SK-N-SH (cell line): ENCODE results near the gene CMPK1. TPM values are rescaled to one million over a fixed set of nuclear protein-coding genes. Genes with fewer than 3 reads are reported as not detected.

Experiments used
- CTCF ChIA-PET: fragments of 300-600, 350-600 bp; formaldehyde crosslinking; extraction: SDS; loops from one replicate; lab custom pipeline; 2021; lab: Yijun Ruan, JAX
- POLR2A ChIA-PET: fragments of 350-600 bp; sonication (Branson Sonifier 250); formaldehyde crosslinking; extraction: SDS; loops from one replicate; lab custom pipeline; 2020; ENCODE audit warnings: antibody characterized with exemption, inconsistent platforms; lab: Yijun Ruan, JAX
- DNase-seq: peaks from one replicate; pipeline ENCODE4 v3.0.0; 2012
- H2AFZ ChIP-seq: fragments of 200-600 bp; sonication (generic); 2 replicates; pipeline ENCODE4 v1.8.1; 2016; ENCODE audit warnings: antibody characterized with exemption, mild to moderate bottlenecking, low read depth
- H3F3A ChIP-seq: fragments of 200-600 bp; sonication (generic); replicated peaks from 2 replicates; pipeline ENCODE3; 2016; ENCODE audit warnings: antibody characterized with exemption, mild to moderate bottlenecking; ENCODE audit not compliant: insufficient read depth
- H3K27ac ChIP-seq, 2 experiments: fragments of 200-500 bp in 1 of 2; fragments of 200-600 bp in 1 of 2; sonication (Bioruptor generic) in 1 of 2; sonication (generic), shearing (Covaris generic) in 1 of 2; 2 replicates each; pipeline versions ENCODE4 v1.5.1 to v1.6.1; 2014 to 2016; ENCODE audit warnings: low read depth in 2 of 2, inconsistent platforms in 1 of 2, low read length in 1 of 2, mild to moderate bottlenecking in 1 of 2, mixed read lengths in 1 of 2
- H3K27me3 ChIP-seq: fragments of 200-600 bp; sonication (generic), shearing (Covaris generic); 2 replicates; pipeline ENCODE4 v1.6.1; 2016; ENCODE audit warnings: mixed run types; ENCODE audit not compliant: insufficient read depth
- H3K36me3 ChIP-seq, 2 experiments: fragments of 200-500 bp in 1 of 2; fragments of 200-600 bp in 1 of 2; sonication (Bioruptor generic) in 1 of 2; sonication (generic) in 1 of 2; replicated peaks in 1 of 2; 2 replicates each; pipeline versions ENCODE3 to v1.5.1; 2014 to 2016; ENCODE audit warnings: low read length in 1 of 2, mild to moderate bottlenecking in 1 of 2; ENCODE audit not compliant: insufficient read depth in 2 of 2, control insufficient read depth in 1 of 2
- H3K4me1 ChIP-seq, 2 experiments: fragments of 200-500 bp in 1 of 2; fragments of 200-600 bp in 1 of 2; sonication (Bioruptor generic) in 1 of 2; sonication (generic), shearing (Covaris generic) in 1 of 2; 2 replicates each; pipeline versions ENCODE4 v1.5.1 to v1.6.1; 2014 to 2016; ENCODE audit warnings: low read depth in 1 of 2, low read length in 1 of 2, mixed run types in 1 of 2; ENCODE audit not compliant: insufficient read depth in 2 of 2, control insufficient read depth in 1 of 2
- H3K4me2 ChIP-seq: fragments of 200-600 bp; sonication (generic), shearing (Covaris generic); 2 replicates; pipeline ENCODE4 v1.6.1; 2017; ENCODE audit warnings: mixed run types
- H3K4me3 ChIP-seq, 2 experiments: fragments of 200-500 bp in 1 of 2; fragments of 200-600 bp in 1 of 2; sonication (Bioruptor generic) in 1 of 2; sonication (generic), shearing (Covaris generic) in 1 of 2; 2 replicates each; pipeline versions ENCODE4 v1.5.1 to v1.8.1; 2014 to 2016; ENCODE audit warnings: low read depth in 2 of 2, inconsistent platforms in 1 of 2, low read length in 1 of 2, mild to moderate bottlenecking in 1 of 2, mixed read lengths in 1 of 2, moderate library complexity in 1 of 2
- H3K79me2 ChIP-seq: fragments of 200-600 bp; sonication (generic); 2 replicates; pipeline ENCODE4 v1.8.1; 2017; ENCODE audit warnings: mild to moderate bottlenecking; ENCODE audit not compliant: insufficient read depth
- H3K9ac ChIP-seq: fragments of 200-600 bp; sonication (generic); 2 replicates; pipeline ENCODE4 v1.6.1; 2017; ENCODE audit warnings: mixed run types
- H3K9me2 ChIP-seq: fragments of 200-600 bp; sonication (generic); 2 replicates; pipeline ENCODE4 v1.6.1; 2017; ENCODE audit warnings: mixed run types
- H3K9me3 ChIP-seq: fragments of 200-600 bp; sonication (generic); 2 replicates; pipeline ENCODE4 v1.6.1; 2017; ENCODE audit warnings: mixed run types, mild to moderate bottlenecking, moderate library complexity
- H4K20me1 ChIP-seq: fragments of 200-600 bp; sonication (generic); 2 replicates; pipeline ENCODE4 v1.6.1; 2017; ENCODE audit warnings: mild to moderate bottlenecking, mixed run types; ENCODE audit not compliant: insufficient read depth
- EZH2phosphoT487 ChIP-seq: fragments of 200-600 bp; sonication (generic); IDR thresholded peaks from 2 replicates; pipeline ENCODE4 v1.6.1; 2017; ENCODE audit warnings: low read depth, mixed run types, mild to moderate bottlenecking, antibody characterized with exemption, moderate library complexity, borderline replicate concordance
- FOXM1 ChIP-seq: IDR thresholded peaks from 2 replicates; pipeline ENCODE4 v1.4.0; 2012; ENCODE audit warnings: low read depth, mild to moderate bottlenecking
- GABPA ChIP-seq: IDR thresholded peaks from 2 replicates; pipeline ENCODE4 v1.4.0; 2012; ENCODE audit warnings: low read depth, mild to moderate bottlenecking
- GATA2 ChIP-seq: sonication (generic); formaldehyde crosslinking; IDR thresholded peaks from 2 replicates; pipeline ENCODE4 v1.5.0; 2020; ENCODE audit warnings: mild to moderate bottlenecking, missing genetic modification reagents
- NRF1 ChIP-seq: IDR thresholded peaks from 2 replicates; pipeline ENCODE4 v1.6.1; 2012; ENCODE audit warnings: low read depth, mild to moderate bottlenecking, low read length
- RAD21 ChIP-seq: IDR thresholded peaks from 2 replicates; pipeline ENCODE4 v1.6.1; 2012; ENCODE audit warnings: mild to moderate bottlenecking, low read length
- RCOR1 ChIP-seq: fragments of 150-350 bp; IDR thresholded peaks from 2 replicates; pipeline ENCODE4 v1.6.1; 2017; ENCODE audit warnings: antibody characterized with exemption, low read length
- RFX5 ChIP-seq: IDR thresholded peaks from 2 replicates; pipeline ENCODE4 v1.6.1; 2012; ENCODE audit warnings: mild to moderate bottlenecking, improper control_type of control experiment, low read length
- RXRA ChIP-seq: IDR thresholded peaks from 2 replicates; pipeline ENCODE4 v1.4.0; 2012; ENCODE audit warnings: low read depth, mild to moderate bottlenecking, borderline replicate concordance
- TAF1 ChIP-seq: IDR thresholded peaks from 2 replicates; pipeline ENCODE4 v1.6.1; 2012; ENCODE audit warnings: low read depth, mild to moderate bottlenecking, low read length, moderate library complexity, borderline replicate concordance
- TCF12 ChIP-seq: IDR thresholded peaks from 2 replicates; pipeline ENCODE4 v1.4.0; 2012
- TEAD4 ChIP-seq: IDR thresholded peaks from 2 replicates; pipeline ENCODE4 v1.4.0; 2012; ENCODE audit warnings: mild to moderate bottlenecking, borderline replicate concordance; ENCODE audit not compliant: insufficient read depth
- WGBS: methylation state at CpG from one replicate; pipeline ENCODE4 v1.1.6; 2017; ENCODE audit warnings: low lambda C conversion rate; 5-methylcytosine and 5-hydroxymethylcytosine counted together
- polyA plus RNA-seq, 3 experiments: library from polyadenylated mRNA; depleted of rRNA; stranded (reverse); fragments of >200 nt; gene quantifications; 2 replicates each; pipeline ENCODE4 v1.2.3, GENCODE V29; 2012
- TF ChIP-seq, protein P1 (sequence below): fragments of 150-350 bp; IDR thresholded peaks from 2 replicates; pipeline ENCODE4 v1.6.1; 2017; ENCODE audit warnings: antibody characterized with exemption, low read length, low read depth, borderline replicate concordance
- TF ChIP-seq, protein P2 (sequence below): IDR thresholded peaks from 2 replicates; pipeline ENCODE4 v1.4.0; 2012; ENCODE audit warnings: low read depth
- TF ChIP-seq, protein P3 (sequence below): IDR thresholded peaks from 2 replicates; pipeline ENCODE4; 2012
- TF ChIP-seq, protein P4 (sequence below): fragments of 150-350 bp; IDR thresholded peaks from 2 replicates; pipeline ENCODE4 v1.6.1; 2016; ENCODE audit warnings: mild to moderate bottlenecking, low read depth, low read length

Gene CMPK1
- polyA plus RNA-seq, 1 of the 3 experiments (the other 2 are of a cell fraction) = 17.5 TPM

DNA sequence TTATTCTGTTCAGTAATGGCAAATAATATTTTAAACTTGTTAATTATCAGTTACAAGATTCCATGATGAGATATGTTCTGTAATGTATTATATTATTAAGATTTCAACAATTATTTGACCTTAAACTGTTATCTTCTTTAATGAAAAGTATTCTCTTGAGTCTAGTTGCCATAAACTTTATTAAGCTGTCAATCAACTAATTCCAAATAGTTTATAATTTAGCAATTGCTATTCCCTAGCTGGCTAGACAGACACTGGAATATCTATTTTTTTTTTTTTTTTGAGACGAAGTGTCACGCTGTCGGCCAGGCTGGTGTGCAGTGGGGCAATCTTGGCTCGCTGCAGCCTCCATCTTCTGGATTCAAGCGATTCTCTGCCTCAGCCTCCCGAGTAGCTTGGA is 3.8 kb downstream of the CMPK1 start:
- Histone ChIP-seq H3K4me2 (no peak overlapping the region), H4K20me1 (peaks cover 21% of the 10 kb centered on the region), H3K4me1 (peaks cover 11 to 16% of the 10 kb centered on the region in 2 experiments), H3K27ac (no peak overlapping the region), H3K9me2 (no peaks in the 10 kb centered on the region), H3K36me3 (peaks cover 0 to 8% of the 10 kb centered on the region in 2 experiments), H3K4me3 (no peak overlapping the region), H3K9me3 (no peaks in the 10 kb centered on the region), H2AFZ (no peak overlapping the region), H3K9ac (no peak overlapping the region), H3K27me3 (no peaks in the 10 kb centered on the region)
- ChIA-PET POLR2A (no interaction called here), CTCF (interaction anchor here (1.4 to 1.6 kb wide), 2 partner anchors 51 to 389 kb away, joined by 3 read pairs; no protein-coding TSS in a partner anchor)
- WGBS = 96% methylated on average over 6 of the region's 6 CpGs
- DNase-seq = no peak
- TF ChIP-seq, protein P1, sequence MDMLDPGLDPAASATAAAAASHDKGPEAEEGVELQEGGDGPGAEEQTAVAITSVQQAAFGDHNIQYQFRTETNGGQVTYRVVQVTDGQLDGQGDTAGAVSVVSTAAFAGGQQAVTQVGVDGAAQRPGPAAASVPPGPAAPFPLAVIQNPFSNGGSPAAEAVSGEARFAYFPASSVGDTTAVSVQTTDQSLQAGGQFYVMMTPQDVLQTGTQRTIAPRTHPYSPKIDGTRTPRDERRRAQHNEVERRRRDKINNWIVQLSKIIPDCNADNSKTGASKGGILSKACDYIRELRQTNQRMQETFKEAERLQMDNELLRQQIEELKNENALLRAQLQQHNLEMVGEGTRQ = no peak
- TF ChIP-seq RXRA = no peak
- TF ChIP-seq NRF1 = no peak
- TF ChIP-seq TCF12 = no peak
- TF ChIP-seq, protein P2, sequence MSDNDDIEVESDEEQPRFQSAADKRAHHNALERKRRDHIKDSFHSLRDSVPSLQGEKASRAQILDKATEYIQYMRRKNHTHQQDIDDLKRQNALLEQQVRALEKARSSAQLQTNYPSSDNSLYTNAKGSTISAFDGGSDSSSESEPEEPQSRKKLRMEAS = no peak
- no peak for TF ChIP-seq TAF1
- TF ChIP-seq RCOR1 = no peak
- TF ChIP-seq RFX5 = no peak
- TF ChIP-seq TEAD4 = no peak
- no peak for TF ChIP-seq RAD21
- no peak for TF ChIP-seq GATA2 (CRISPR knock-in tag)
- TF ChIP-seq, protein P3, sequence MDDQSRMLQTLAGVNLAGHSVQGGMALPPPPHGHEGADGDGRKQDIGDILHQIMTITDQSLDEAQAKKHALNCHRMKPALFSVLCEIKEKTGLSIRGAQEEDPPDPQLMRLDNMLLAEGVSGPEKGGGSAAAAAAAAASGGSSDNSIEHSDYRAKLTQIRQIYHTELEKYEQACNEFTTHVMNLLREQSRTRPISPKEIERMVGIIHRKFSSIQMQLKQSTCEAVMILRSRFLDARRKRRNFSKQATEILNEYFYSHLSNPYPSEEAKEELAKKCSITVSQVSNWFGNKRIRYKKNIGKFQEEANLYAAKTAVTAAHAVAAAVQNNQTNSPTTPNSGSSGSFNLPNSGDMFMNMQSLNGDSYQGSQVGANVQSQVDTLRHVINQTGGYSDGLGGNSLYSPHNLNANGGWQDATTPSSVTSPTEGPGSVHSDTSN = no peak
- TF ChIP-seq EZH2phosphoT487 = no peak
- TF ChIP-seq GABPA = no peak
- TF ChIP-seq, protein P4, sequence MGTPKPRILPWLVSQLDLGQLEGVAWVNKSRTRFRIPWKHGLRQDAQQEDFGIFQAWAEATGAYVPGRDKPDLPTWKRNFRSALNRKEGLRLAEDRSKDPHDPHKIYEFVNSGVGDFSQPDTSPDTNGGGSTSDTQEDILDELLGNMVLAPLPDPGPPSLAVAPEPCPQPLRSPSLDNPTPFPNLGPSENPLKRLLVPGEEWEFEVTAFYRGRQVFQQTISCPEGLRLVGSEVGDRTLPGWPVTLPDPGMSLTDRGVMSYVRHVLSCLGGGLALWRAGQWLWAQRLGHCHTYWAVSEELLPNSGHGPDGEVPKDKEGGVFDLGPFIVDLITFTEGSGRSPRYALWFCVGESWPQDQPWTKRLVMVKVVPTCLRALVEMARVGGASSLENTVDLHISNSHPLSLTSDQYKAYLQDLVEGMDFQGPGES = no peak
- TF ChIP-seq FOXM1 = no peak
- TF ChIP-seq, all 33 proteins: peak for 0
- Histone ChIP-seq H3F3A (peaks cover 21% of the 10 kb centered on the region), H3K79me2 (peaks cover 76% of the 10 kb centered on the region)
